Right lobe of liver (tissue), 4 donors: ENCODE data around the gene STX3.

Experiments used
- CTCF ChIP-seq, 4 donors: fragments of 200-600 bp in 3 of 4; fragments of 450-650 bp in 1 of 4; IDR thresholded peaks; one replicate each; pipeline versions ENCODE4 v1.5.1 to v1.8.0; 2016 to 2022; ENCODE audit warnings: antibody characterized with exemption in 4 of 4, mild to moderate bottlenecking in 2 of 4
- POLR2A ChIP-seq: fragments of 450-650 bp; IDR thresholded peaks from one replicate; pipeline ENCODE4 v1.6.1; 2017; ENCODE audit warnings: antibody characterized with exemption, mild to moderate bottlenecking
- donor health status: DM: no; HTN: no; CAD: no.
- donor health status: DM: no; HTN: no; CAD: no.
- donor health status: DM: no; HTN: yes; CAD: no.

- TF ChIP-seq CTCF (IDR thresholded peaks at IDR 0.05) (no peak), POLR2A (no peak)
These were observed 16.4 kb downstream of the STX3 start for GRCh38 chr11:59771605-59772004.
